ENCODE results near the gene LRRD1.

Gene LRRD1

GRCh38 chr7:92100534-92100933 is 78.4 kb downstream of the LRRD1 start:
- Histone ChIP-seq H3K27me3 (ENCODE audit: insufficient read depth, low read depth, severe bottlenecking) (no peaks in the 10 kb centered on the region), H3K36me3 (peaks cover 77% of the 10 kb centered on the region), H3K4me3 (ENCODE audit: low read depth, low read length) (no peak overlapping the region), H3K9me3 (ENCODE audit: severe bottlenecking) (no peaks in the 10 kb centered on the region), H3K27ac (no peak overlapping the region)
- TF ChIP-seq CTCF (IDR thresholded peaks at IDR 0.05; ENCODE audit: low read depth, low read length), result no peak
- DNase-seq, result no peak

- Histone ChIP-seq H3K4me3 (ENCODE audit: low read depth, low read length) (no peak overlapping the region), H3K27me3 (ENCODE audit: insufficient read depth, low read depth, severe bottlenecking) (no peaks in the 10 kb centered on the region), H3K9me3 (ENCODE audit: severe bottlenecking) (no peaks in the 10 kb centered on the region), H3K36me3 (peaks cover 80% of the 10 kb centered on the region), H3K27ac (no peak overlapping the region)
- no peak for DNase-seq
- TF ChIP-seq CTCF (IDR thresholded peaks at IDR 0.05; ENCODE audit: low read depth, low read length), result no peak
Observed at GRCh38 chr7:92095380-92095779, 83.6 kb downstream of the LRRD1 start.

Data from WERI-Rb-1 (cell line).